ENCODE results near the gene VPS37C. TPM values are rescaled to one million over a fixed set of nuclear protein-coding genes. Genes with fewer than 3 reads are reported as not detected.

Gene VPS37C
- total RNA-seq, 1 donor from 2014 or later = 28.1 TPM

GRCh38 chr11:61155312-61155711 lies 5.9 kb downstream of the VPS37C start:
- TF ChIP-seq, protein P1, sequence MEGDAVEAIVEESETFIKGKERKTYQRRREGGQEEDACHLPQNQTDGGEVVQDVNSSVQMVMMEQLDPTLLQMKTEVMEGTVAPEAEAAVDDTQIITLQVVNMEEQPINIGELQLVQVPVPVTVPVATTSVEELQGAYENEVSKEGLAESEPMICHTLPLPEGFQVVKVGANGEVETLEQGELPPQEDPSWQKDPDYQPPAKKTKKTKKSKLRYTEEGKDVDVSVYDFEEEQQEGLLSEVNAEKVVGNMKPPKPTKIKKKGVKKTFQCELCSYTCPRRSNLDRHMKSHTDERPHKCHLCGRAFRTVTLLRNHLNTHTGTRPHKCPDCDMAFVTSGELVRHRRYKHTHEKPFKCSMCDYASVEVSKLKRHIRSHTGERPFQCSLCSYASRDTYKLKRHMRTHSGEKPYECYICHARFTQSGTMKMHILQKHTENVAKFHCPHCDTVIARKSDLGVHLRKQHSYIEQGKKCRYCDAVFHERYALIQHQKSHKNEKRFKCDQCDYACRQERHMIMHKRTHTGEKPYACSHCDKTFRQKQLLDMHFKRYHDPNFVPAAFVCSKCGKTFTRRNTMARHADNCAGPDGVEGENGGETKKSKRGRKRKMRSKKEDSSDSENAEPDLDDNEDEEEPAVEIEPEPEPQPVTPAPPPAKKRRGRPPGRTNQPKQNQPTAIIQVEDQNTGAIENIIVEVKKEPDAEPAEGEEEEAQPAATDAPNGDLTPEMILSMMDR (IDR thresholded peaks at IDR 0.05; ENCODE audit: unreplicated experiment) = no peak
- H3K9me3 Mint-ChIP-seq (ENCODE audit: low read depth) = peaks cover 13% of the 10 kb centered on the region
- no peak for DNase-seq (ENCODE audit: low spot score, unreplicated experiment)
- no peak overlapping the region for H3K4me3 Mint-ChIP-seq (ENCODE audit: low read depth)
- no peak overlapping the region for H3K27ac Mint-ChIP-seq
- H3K4me1 Mint-ChIP-seq (ENCODE audit: low read depth) = peaks cover 55% of the 10 kb centered on the region
- H3K27me3 Mint-ChIP-seq = no peaks in the 10 kb centered on the region
- H3K36me3 Mint-ChIP-seq (ENCODE audit: insufficient read depth) = peaks cover 20% of the 10 kb centered on the region

- peak overlapping the region; percentile 63 for H3K27ac Mint-ChIP-seq
- peaks cover 20% of the 10 kb centered on the region for H3K36me3 Mint-ChIP-seq (ENCODE audit: insufficient read depth)
- no peak overlapping the region for H3K4me3 Mint-ChIP-seq (ENCODE audit: low read depth)
- peaks cover 57% of the 10 kb centered on the region for H3K4me1 Mint-ChIP-seq (ENCODE audit: low read depth)
- no peak for DNase-seq (ENCODE audit: low spot score, unreplicated experiment)
- peaks cover 13% of the 10 kb centered on the region for H3K9me3 Mint-ChIP-seq (ENCODE audit: low read depth)
- no peaks in the 10 kb centered on the region for H3K27me3 Mint-ChIP-seq
- TF ChIP-seq, protein P1 (IDR thresholded peaks at IDR 0.05; ENCODE audit: unreplicated experiment) = no peak
Observed at GRCh38 chr11:61154528-61154927, 6.7 kb downstream of the VPS37C start.

GRCh38 chr11:61153593-61154095 lies 7.6 kb downstream of the VPS37C start:
- Mint-ChIP-seq H3K27me3 (no peaks in the 10 kb centered on the region), H3K9me3 (ENCODE audit: low read depth) (peaks cover 13% of the 10 kb centered on the region), H3K36me3 (ENCODE audit: insufficient read depth) (peaks cover 20% of the 10 kb centered on the region), H3K4me3 (ENCODE audit: low read depth) (no peak overlapping the region), H3K4me1 (ENCODE audit: low read depth) (peaks cover 54% of the 10 kb centered on the region), H3K27ac (peak overlapping the region; percentile 63)
- TF ChIP-seq, protein P1 (IDR thresholded peaks at IDR 0.05; ENCODE audit: unreplicated experiment) = no peak
- DNase-seq (ENCODE audit: low spot score, unreplicated experiment) = no peak

DNA sequence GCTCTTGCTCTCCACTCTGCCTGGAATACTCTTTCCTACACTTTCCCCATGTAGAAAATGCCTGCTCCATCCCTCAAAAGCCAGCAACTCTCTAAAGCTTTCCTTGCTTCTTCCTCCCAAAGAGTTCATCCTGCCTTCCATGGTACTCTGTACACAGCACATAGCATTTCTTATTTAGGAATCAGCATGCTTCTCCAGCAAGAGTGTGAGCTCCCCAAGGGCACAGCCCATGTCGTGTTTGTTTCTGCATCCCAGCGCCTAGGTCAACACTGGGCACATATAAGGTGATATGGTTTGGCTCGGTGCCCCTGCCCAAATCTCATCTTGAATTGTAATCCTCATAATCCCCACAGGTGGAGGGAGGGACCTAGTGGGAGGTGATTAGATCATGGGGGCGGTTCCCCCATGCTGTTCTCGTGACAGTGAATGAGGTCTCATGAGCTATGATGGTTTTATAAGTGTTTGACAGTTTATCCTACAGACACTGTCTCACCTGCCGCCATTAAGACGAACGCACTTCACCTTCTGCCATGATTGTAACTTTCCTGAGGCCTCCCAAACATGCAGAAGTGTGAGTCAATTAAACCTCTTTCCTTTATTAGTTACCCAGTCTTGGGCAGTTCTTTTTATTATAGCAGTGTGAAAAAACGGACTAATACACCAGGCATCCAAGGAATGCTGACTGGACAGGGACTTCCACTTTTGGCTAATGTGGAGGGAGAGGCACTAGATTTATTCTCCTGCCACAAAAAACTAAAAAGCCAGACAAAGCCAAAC lies 8.2 kb downstream of the VPS37C start:
- TF ChIP-seq, protein P1 (IDR thresholded peaks at IDR 0.05; ENCODE audit: unreplicated experiment) = no peak
- Mint-ChIP-seq H3K36me3 (ENCODE audit: insufficient read depth) (peaks cover 20% of the 10 kb centered on the region), H3K27me3 (no peaks in the 10 kb centered on the region), H3K4me1 (ENCODE audit: low read depth) (peaks cover 54% of the 10 kb centered on the region), H3K27ac (peak overlapping the region; percentile 75), H3K9me3 (ENCODE audit: low read depth) (peaks cover 13% of the 10 kb centered on the region), H3K4me3 (ENCODE audit: low read depth) (peak overlapping the region; percentile 16)
- DNase-seq (ENCODE audit: low spot score, unreplicated experiment) = no peak

GRCh38 chr11:61151545-61152252 lies 9.5 kb downstream of the VPS37C start:
- H3K27ac Mint-ChIP-seq = peak overlapping the region; percentile 80
- TF ChIP-seq, protein P1 (IDR thresholded peaks at IDR 0.05; ENCODE audit: unreplicated experiment) = no peak
- H3K4me3 Mint-ChIP-seq (ENCODE audit: low read depth) = peak overlapping the region; percentile 0
- no peak for DNase-seq (ENCODE audit: low spot score, unreplicated experiment)
- H3K27me3 Mint-ChIP-seq = no peaks in the 10 kb centered on the region
- peaks cover 13% of the 10 kb centered on the region for H3K9me3 Mint-ChIP-seq (ENCODE audit: low read depth)
- H3K4me1 Mint-ChIP-seq (ENCODE audit: low read depth) = peaks cover 55% of the 10 kb centered on the region
- peaks cover 17% of the 10 kb centered on the region for H3K36me3 Mint-ChIP-seq (ENCODE audit: insufficient read depth)

Data from progenitor cell of endocrine pancreas (in vitro differentiated cells).